A172 (cell line): Measurements from ENCODE around the gene CHST7. TPM values are rescaled to one million over a fixed set of nuclear protein-coding genes. Genes with fewer than 3 reads are reported as not detected.
A peak's percentile ranks its signal among the peaks of the same experiment; 100 is the strongest.

Experiments
- DNase-seq: peaks from one replicate; pipeline ENCODE4 v3.0.0-alpha.2; 2015; ENCODE audit warnings: low spot score
- total RNA-seq: library from RNA; depleted of rRNA; stranded (reverse); fragments of >200 nt; shearing (Covaris generic); gene quantifications from 2 replicates; pipeline ENCODE4 v1.2.3, GENCODE V29; 2014

Gene CHST7
- total RNA-seq, 1 experiment from 2014 or later, result 3.0 TPM

GRCh38 chrX:46573892-46574773 is 568 bp downstream of the CHST7 start:
- DNase-seq, result peak; percentile 29

GRCh38 chrX:46574774-46575381 is 1.3 kb downstream of the CHST7 start:
- DNase-seq, result no peak

DNA sequence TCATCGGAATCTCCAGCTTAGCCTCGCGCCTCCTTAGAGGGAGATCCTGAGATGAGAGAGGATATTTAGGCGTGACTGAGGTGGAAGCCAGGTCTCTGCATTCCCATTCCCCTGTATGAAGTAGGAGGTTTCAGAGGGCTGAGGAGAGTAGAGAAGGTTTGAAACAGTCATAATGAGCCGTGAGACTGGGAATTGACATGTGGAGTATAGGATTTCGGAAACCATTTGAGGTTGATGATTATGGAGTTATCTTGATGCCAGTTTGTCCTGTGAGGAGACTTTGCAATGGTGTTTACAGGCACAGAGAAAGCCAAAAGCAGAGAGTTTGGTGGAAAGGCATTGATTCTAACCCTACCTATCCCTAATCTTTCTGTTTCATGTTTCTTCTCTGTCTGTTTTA is 2.0 kb downstream of the CHST7 start:
- DNase-seq, result no peak

- no peak for DNase-seq
Measured at GRCh38 chrX:46575991-46576392, 2.4 kb downstream of the CHST7 start.

DNA sequence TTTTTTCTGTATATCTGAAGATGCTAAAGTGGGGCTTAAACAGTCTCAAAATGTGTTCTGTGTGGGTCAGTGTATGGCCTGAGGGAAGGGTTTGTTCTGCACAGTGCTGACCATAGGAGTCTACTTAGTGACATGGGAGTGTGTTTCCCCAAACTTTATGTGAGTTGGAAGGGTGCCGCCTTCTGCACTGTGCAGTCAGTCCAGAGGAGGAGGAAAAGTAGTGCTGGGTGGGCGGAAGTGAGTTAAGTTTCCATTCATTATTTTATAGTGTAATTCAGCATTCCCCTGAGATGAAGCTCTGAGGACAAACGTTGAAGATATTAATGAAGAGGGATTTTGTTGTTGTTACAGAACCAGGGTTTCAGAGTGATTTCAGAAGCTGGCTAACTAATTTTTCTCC is 2.9 kb downstream of the CHST7 start:
- DNase-seq, result no peak

DNA sequence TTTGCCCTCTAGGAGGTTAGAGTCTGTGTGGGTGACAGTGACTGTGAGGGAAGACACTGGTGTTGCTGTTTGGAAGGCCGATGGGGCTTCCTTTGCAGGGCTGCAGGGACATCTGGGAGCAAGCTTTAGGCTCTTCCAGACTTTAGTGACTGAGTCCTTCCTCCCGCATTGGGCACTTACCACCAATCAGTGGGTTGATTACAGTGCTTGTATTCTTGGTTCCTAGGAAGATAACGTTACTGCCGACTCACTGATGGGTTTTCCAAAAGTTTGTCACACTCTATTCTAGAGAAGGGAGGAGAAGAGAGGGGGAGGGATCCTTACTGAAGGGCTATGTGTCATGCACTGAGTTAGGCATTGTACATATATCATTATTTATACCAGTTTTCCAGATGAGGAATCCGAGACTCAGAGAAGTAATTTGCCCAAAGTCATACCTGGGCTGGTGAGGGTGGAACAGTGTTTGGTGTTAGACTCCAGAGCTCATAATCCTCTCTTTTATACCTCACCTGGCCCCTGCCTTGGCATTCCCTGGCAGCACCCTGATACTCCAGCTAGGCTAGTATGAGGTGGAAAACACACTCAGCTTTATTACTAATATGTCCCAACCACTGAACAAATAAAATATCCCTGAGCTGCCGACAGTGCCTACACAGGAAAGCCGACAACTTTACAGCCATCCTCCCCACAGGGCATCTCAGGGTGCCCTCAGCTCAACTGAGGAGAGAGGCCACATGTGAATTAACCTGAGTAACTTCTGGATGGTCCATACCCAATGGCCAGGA is 3.8 kb downstream of the CHST7 start:
- DNase-seq, result no peak

- no peak for DNase-seq
Measured at GRCh38 chrX:46579250-46579649, 5.7 kb downstream of the CHST7 start.

DNA sequence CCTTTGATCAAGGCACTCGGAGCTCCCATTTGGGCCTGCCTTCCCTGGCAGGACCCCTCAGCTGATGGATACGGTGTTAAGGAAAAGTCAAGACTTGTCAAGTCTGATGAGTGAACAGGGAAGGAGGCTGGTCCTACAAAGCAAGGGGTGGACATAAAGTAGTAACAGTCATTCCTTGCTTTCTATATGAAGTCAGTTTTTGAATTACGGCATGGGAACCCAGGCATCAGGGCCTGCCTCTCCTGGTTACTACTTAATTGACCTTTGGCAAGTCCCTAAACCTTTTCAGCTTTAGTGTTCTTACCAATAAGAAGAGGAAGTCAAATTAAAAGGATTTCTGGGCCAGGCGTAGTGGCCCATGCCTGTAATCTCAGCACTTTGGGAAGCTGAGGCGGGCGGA is 7.0 kb downstream of the CHST7 start:
- no peak for DNase-seq

GRCh38 chrX:46582325-46582724 is 8.8 kb downstream of the CHST7 start:
- DNase-seq, result peak; percentile 23

DNA sequence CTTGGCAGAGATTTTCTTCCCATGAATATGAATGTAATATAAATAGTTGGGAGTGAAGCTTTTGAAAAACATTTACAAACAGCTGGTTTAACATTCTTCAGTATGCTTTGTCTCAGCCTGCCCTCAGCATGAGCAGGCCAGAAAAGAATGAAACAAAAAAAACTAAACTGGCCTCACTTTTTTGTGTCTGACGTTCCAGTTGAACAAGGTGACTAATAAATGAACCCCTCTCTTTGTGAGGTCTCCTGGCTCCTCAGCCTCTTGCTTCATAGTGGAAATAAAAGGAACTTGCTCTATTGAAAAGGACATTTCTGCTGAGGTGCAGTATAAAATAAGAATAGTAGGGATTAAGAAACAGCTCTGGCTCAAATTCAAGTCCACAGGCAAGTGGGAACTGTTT is 9.4 kb downstream of the CHST7 start:
- peak; percentile 40 for DNase-seq

- DNase-seq, result no peak
Measured at GRCh38 chrX:46584736-46585135, 11.2 kb downstream of the CHST7 start.

GRCh38 chrX:46587158-46587557 is 13.6 kb downstream of the CHST7 start:
- DNase-seq, result no peak

DNA sequence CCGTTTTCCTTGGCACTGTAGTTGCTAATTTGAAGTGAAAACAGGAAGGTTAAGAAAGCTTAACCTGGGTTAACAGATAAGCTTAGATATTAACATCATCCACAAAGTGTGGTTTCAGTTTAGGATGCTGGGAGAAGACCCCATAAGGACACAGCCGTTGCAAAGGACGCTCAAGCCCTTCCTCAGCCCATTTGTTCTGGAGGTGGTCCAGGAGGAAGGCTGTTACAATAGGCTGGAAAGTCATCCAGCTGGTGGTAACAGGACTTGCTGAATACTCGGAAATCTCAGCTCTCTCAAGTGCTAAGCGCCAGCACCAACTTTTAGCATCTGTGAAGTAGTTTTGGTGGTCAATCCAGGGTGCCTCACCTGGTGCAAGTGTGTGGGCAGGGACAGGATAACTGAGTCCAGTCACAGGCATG is 14.2 kb downstream of the CHST7 start:
- no peak for DNase-seq

- DNase-seq, result peak; percentile 35
Measured at GRCh38 chrX:46588263-46588662, 14.7 kb downstream of the CHST7 start.

DNA sequence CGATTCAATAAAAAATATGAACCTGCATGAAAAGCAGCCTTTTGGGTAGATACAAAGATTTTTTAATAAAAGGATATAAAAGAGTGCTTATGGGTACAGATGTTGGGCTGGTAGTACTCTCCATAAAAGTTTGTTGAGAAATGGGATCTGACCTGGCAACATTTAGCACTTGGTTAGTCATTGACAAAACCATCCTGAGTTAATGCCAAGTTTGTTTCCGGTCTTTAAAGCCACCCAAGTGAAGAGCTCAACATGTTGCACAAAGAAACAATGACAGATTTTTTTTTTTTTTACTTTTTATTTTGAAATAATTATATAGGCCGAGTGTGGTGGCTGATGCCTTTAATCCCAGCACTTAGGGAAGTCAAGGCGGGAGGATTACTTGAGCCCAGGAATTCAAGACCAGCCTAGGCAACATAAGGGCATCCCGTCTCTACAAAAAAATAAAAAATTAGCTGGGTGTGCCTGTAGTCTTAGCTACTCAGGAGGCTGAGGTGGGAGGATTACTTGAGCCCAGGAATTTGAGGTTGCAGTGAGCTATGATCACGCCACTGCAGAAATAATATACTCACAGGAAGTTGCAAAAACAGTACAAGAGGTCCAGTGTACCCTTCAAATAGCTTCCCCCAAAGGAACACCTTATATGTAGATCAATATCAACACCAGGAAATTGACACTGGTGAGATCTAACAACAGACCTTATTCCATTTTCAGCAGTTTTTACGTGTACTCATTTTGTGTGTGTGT is 16.6 kb downstream of the CHST7 start:
- peak; percentile 53 for DNase-seq

- no peak for DNase-seq
Measured at GRCh38 chrX:46595084-46595483, 21.5 kb downstream of the CHST7 start.

GRCh38 chrX:46597208-46597607 is 23.6 kb downstream of the CHST7 start:
- no peak for DNase-seq

DNA sequence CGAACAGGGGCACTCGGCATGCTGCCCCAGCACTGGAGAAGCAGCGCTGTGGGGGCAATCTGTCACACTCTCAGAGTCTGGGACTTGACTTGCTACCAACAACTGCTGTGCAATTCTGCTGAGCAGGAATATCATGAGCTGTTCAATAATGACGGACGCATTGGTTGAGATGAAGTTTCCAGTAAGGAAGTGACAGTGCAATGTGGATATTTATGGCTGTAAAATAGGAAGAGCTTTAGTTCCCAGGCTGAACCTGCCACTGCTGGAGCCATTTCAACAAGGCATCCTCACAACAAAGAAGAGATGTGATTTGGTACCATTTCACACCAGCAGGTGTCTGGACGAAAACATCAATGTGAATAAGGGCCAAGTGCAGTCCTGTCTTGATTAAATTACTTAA is 24.2 kb downstream of the CHST7 start:
- DNase-seq, result no peak

DNA sequence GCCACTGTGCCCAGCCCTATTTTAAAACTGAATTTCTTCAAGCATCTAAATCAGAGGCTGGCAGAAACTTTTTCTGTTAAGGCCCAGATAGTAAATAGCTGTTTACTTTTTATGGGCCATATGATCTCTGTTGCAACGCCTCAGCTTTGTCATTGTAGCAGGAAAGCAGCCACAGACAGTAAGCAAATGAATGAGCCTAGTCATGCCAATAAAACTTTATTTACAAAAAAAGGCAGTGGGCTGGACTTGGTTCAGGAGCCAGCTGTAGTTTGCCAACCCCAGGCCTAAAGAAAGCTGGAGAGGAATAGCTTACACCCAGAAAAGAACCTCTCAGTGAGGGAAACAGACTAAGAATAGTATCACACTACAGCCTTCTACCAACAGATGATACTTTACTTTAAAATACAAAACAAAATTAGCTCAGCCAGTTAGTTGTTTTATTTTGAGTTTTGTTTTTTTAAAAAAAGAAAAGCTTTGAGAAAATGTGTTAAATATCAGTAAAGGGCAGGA is 25.5 kb downstream of the CHST7 start:
- no peak for DNase-seq

DNA sequence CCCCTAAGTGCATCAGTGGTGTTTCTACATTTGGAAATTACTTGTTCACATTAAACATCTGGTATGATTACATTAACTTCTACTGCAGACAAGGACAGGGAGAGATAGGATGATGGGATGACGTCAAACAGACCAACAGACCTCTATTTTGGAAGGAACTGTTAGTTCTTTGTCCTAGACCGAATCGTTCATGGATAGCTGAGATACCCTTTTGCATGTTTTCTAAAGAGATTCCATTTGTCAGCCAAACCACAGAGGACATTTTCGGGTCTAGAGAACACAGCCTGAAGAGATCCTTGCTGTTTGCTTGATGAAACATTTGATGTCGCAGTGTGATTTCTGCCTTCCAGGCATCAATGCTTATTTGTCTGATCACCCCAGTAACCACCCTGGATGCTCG is 27.7 kb downstream of the CHST7 start:
- DNase-seq, result no peak

DNA sequence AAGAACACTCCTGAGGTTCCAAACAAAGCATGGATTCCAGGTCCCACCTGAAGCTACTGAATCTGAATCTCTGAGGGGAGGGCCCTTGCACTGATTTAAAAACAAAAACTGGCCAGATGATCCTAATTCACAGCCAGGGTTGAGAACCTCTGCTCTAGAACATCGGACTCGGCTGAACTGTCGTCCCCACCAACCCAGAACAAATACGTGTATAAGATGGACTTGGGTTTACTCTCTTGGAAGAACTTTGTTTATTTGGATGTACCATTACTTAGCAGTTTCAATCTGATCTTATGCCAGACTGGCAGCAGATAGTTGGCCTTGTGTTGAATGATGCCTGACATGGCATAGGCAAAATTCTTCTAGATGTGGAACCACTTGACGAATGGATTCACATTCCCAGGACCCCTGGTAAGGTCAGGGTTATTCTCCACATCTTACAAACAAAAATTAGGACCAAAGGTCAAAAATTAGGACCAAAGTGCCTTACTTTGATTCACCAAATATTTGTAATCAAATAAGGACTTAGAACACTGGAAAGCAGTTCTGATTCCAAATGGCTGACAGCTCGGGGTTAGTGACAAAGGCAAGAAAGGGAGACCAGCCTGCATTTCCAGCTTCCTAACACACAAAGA is 29.0 kb downstream of the CHST7 start:
- DNase-seq, result no peak
